GM18873 (cell line): Measurements from ENCODE around the gene TENT5C.

Experiments
- ATAC-seq: cut with Tn5 transposase; IDR thresholded peaks from one replicate; pipeline ENCODE4 v1.9.1; 2021; ENCODE audit warnings: mild to moderate bottlenecking, moderate library complexity, moderate number of reproducible peaks; ENCODE audit not compliant: unreplicated experiment, low FRiP score

The TENT5C gene

GRCh38 chr1:117611894-117612483 lies 6.1 kb downstream of the TENT5C start:
- ATAC-seq: no peak

DNA sequence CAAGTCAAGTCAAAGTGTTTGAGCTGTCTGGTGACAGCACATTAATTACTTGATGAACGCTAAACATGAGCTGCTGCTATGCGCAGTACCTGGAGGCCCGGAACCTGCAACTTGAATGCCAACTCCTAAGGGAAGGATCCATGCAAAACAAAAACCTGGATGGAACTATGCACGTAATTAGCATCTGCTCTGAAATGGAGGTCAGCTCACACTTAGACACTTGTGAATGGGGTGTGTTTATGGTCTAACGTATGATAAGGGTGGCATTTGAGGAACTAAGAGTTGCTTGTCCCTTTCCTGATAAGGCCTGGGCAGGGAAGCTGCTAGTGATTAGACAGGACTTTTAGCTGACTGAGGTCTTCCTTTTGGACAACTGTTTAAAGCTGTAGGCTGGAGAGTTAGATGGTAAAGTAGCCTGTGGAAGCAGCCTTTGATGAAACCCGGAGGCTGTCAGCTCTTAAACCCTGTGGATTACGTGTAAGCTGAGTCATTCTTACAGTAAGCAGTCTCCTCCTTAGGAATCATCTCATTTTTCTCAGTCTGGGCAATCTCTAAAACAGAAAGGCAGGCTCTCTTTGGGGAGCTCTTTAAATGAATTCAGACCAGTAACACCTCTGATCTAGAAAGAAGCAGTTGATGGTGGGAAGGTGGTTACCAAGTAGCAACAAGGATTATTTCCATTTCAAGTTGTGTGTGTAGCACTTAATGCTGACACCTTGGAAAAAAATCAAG lies 6.8 kb downstream of the TENT5C start:
- ATAC-seq: no peak

DNA sequence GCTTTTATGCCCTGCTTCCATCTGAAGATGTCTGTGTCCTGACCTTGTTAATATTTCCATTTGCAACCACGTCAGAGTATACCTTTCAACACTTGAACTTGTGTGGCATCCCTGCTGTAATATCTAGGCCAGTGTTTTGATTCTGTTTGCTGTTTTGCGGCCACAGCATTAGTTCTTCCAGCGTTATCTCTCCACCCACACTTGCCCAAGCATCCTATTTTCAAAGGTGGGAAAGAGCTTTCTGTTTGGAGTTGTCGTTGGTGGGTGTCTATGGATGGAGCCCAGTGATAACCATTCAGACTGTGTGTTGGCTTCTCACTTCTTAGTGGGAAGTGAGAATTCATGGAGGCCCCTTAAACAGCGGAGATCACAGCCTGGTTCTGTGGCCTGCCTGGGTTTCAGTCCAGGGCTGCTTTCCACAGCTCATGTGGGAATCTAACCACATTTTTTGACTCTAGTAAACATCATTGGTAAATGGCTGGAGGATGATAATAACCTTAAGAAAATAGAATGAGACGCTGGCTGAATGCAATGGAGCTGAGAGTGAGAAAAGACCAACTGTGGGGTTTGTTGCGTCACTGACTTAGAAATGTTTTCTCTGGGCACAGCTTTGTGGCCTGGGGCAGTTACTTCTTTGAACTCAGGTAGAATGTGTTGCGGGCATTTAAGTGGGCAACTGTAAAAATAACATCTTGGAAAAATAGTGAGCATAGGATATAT lies 7.6 kb downstream of the TENT5C start:
- ATAC-seq: no peak

DNA sequence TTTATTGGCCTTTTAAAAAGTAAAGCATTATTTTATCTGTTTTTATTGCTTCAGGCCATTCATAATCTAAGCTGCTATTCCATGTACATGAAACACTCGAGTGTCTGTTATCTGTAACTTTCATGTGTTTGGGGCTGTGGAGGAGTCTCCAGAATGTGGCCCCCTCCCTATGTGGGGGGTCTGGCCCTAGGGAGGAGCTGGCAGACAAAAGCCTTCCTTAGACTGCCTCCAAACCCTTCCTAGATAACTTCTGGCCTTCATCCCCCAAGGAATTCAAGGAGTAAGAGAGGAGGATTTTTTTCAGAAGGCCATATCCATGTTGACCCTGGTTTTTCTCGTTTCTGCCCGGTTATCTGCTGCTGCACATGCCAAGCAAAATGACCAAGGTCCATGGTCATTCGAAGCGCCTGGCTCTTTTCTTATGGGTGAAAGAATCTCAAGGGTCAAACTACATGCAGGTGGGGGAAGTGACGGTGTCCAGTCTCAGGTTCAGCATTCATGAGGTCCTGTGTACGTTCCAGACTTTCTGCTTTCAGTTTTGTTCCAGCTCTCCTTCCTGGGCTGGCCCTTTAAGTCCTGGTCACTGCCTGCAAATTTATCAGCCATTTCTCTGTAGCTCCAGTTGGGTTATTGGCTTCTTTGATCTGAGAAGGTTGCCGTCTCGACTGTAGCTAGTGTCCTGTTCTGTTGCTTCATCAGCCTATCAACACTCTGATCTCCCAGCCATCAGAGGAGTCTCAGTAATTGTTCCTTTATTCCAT lies 8.3 kb downstream of the TENT5C start:
- ATAC-seq: no peak

GRCh38 chr1:117615474-117615873 lies 9.6 kb downstream of the TENT5C start:
- ATAC-seq: peak; percentile 66

DNA sequence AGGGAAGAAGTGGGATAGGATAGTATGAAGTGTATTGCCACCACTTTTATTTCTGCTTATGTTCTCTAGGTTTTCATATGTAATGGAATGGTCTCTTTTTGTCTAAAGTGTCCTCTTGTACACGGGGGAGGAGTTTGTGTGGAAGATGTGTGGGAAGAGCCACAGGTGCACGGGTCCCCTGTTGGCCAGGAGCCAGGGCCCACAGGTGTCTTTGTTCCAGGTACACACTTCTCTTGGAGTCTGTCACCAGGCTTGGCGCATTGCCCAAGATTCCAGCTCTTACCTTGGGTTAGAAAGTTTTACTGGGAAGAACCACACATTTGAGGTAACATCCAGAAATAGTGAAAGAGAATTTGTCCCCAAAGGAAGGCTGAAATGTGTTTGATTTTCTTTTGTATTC lies 10.5 kb downstream of the TENT5C start:
- no peak for ATAC-seq

DNA sequence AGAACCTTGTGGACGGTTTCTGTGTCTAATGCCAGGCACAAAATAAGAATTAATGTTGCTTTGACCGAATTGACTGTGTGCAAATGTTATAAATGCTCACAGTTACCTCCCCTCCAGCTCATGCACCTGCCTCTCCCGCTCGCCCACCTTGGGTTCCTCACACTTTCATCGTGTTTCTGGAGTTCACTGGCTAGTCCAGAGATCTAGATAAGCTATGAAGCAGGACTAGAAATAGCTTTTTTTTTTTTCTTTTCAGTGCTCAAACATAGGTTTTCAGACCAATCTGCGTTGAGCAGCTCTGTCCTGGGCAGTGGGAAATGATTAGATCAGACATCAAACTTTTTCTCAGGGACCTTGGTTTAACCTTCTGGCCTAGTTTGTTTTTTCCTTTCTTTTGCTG lies 11.1 kb downstream of the TENT5C start:
- ATAC-seq: no peak

GRCh38 chr1:117618450-117619122 lies 12.7 kb downstream of the TENT5C start:
- ATAC-seq: no peak

DNA sequence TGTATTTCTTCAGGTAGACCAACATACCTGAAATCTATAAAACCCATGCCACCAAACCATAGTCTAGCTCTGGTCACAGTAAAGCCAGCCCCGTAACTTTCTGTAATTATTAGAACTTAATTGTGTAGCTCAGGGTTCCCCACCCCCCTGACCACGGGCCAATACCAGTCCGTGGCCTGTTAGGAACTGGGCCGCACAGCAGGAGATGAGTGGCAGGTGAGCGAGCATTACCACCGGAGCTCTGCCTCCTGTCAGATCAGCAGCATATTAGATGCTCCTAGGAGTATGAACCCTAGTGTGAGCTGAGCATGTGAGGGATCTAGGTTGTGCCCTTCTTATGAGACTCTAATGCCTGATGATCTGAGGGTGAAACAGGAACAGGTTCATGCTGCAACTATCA lies 14.6 kb downstream of the TENT5C start:
- no peak for ATAC-seq

GRCh38 chr1:117621316-117621715 lies 15.5 kb downstream of the TENT5C start:
- ATAC-seq: no peak

DNA sequence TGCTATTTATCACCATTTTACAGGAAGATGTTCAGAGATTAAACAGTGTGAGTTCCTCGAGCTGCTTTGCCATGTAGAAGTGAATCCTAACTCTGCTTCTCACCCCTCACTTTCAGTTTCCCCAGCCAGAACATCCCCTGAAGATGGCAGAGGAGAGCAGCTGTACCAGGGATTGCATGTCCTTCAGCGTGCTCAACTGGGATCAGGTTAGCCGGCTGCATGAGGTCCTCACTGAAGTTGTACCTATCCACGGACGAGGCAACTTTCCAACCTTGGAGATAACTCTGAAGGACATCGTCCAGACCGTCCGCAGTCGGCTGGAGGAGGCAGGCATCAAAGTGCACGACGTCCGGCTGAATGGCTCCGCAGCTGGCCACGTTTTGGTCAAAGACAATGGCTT lies 16.9 kb downstream of the TENT5C start:
- ATAC-seq: no peak

GRCh38 chr1:117623141-117623540 lies 17.3 kb downstream of the TENT5C start:
- ATAC-seq: no peak

DNA sequence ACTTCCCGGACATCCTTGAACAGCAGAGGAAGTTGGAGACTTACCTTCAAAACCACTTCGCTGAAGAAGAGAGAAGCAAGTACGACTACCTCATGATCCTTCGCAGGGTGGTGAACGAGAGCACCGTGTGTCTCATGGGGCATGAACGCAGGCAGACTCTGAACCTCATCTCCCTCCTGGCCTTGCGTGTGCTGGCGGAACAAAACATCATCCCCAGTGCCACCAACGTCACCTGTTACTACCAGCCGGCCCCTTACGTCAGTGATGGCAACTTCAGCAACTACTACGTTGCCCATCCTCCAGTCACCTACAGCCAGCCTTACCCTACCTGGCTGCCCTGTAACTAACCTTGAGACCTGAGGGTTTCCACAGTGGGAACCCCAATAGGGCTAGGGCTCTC lies 17.9 kb downstream of the TENT5C start:
- no peak for ATAC-seq

DNA sequence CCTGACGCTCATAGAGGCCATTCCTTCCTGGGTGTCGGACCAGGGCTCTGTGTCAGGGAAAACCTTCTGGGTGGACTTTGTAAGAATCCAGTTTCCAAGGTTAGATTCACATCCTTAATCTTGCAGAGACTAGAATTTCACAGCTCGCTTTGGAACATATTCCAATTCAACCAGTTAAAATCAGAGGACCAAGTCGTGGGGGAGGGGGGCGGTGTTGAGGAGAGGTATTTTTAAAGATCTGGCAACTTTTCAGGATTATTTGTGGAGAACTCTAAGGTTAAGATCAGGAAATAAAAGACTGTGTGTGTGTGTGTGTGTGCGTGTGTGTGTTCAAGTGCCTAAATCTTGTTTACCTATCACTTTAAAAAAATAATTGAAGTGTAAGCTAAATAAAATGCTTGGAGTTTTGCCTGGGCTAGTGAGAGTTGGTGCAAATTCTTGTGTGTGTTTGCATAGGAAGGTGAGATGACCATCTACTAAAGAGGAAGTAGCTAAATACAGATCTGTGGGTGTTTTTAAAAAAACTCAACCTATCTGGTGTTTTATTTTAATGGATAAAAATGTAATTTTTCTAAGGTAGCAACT lies 21.8 kb downstream of the TENT5C start:
- ATAC-seq: no peak

GRCh38 chr1:117628343-117628742 lies 22.5 kb downstream of the TENT5C start:
- ATAC-seq: no peak

- no peak for ATAC-seq
Measured at GRCh38 chr1:117629625-117630422, 24.0 kb downstream of the TENT5C start.

DNA sequence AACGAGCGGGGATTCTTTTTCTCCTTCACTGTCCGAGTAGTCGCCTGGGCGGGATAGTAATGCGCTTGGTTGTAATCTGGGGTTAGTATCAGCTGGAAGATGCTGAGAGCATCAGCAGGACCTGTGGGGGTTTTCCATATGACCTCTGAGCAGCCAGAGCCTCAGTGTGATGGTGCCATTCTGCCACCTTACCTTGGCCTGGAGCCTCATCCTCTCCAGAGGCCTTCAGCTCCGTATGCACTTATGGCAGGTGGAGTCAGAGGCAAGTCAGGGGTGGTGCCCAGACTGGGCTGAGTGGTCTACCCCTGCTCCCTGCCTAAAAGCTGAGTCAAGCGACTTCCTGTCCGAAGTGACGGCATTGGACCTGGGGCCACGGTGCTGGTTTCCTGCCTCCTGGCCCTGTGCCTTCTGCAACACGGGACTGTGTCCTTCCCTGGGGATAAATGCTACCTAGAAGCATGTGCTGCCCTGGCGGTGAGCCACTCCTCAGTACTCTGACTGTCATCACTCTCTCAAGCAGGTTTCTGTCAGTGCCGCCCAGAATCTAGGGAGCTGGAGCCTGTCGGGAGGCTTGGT lies 24.7 kb downstream of the TENT5C start:
- ATAC-seq: no peak

- ATAC-seq: no peak
Measured at GRCh38 chr1:117631359-117632160, 25.7 kb downstream of the TENT5C start.
